HG03520 (cell line): ENCODE data around the gene DPCD.

ENCODE experiments used
- ATAC-seq: cut with Tn5 transposase; IDR thresholded peaks from one replicate; pipeline ENCODE4 v1.9.1; 2021; ENCODE audit warnings: mild to moderate bottlenecking, moderate library complexity; ENCODE audit not compliant: unreplicated experiment

Gene DPCD

DNA sequence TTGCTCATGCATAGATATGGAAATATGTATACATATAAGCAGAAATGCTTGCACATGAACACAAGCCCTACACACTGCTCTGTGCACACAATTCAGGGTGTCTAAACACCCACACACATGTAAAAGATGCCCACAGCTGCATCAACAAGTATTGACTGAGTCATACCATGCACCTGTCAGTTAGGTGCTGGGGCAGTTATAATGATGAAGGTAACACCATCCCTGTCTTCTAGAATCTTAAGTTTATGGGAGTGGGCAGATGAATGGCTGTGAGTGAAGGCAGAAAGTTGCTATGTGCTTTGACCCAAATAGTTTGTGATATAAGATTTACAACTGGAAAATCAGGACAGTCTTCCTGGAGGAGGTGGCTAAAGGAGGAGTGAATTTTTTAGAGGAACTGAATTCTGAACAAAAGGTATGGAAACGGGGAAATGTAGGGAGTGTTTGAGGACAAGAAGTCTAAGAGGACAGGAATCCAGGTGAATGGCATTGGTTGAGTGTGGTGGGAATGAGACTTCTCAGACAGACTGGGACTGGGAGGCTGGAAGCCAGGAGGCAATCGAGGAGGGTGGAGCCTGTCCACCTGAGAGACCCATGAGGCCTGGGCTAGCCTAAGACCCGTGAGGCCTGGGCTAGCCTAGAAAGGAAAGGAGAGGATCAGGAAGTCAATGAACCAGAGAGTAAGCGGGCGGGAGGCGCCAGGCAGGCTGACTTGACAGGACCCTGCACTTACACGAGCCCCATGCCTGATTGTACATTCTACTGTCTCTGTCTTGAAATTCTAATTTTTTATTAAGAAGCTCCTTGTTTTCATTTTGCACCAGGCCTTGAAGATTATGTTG, 20.7 kb upstream of the DPCD start:
- ATAC-seq = no peak

DNA sequence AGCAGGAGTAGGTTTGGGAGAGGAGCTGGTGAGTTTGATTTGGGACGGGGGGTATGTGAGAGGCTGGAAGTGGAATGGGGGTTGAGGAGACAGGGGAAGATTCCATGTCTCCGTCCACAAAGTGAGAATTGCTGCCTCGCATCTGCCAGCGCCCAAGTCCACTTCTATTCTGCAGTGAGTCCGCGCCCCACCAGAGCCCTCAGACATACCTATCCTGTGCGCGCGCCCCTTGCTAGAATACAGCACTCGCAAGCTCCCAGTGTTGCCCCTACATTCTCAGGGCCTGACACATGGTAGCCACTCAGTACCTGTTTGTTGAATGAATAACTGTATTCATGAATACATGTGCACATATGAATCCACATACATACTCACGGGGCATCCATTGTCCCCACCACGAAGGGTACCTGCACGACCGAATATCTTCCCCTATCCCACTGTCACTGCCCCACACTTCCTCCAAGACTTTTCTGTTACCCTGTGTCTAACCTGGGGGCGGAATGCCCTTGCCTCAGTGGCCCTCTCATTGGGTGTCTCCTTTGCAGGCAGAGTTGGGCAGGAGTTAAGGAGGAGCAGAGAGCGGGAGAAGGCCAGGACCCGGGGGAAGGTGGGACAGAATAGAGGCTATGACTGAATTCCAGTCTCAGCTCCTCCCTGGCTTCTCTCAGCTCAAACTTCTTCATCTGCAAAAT, 19.9 kb upstream of the DPCD start:
- no peak for ATAC-seq

DNA sequence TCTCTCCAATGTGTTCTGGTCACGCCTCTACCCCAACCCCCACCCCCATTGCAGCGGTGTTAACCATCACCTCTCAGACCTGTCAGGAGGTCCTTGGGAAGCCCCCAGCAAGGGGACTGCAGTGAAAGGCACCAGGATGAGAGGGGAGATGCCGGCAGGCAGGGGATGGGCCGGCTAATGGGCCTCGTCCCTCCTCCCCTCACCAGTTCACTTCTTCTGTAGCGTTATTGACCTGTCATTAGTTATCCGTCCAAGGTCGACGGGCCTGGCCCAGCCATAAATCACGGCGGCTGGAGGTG, 18.8 kb upstream of the DPCD start:
- no peak for ATAC-seq

DNA sequence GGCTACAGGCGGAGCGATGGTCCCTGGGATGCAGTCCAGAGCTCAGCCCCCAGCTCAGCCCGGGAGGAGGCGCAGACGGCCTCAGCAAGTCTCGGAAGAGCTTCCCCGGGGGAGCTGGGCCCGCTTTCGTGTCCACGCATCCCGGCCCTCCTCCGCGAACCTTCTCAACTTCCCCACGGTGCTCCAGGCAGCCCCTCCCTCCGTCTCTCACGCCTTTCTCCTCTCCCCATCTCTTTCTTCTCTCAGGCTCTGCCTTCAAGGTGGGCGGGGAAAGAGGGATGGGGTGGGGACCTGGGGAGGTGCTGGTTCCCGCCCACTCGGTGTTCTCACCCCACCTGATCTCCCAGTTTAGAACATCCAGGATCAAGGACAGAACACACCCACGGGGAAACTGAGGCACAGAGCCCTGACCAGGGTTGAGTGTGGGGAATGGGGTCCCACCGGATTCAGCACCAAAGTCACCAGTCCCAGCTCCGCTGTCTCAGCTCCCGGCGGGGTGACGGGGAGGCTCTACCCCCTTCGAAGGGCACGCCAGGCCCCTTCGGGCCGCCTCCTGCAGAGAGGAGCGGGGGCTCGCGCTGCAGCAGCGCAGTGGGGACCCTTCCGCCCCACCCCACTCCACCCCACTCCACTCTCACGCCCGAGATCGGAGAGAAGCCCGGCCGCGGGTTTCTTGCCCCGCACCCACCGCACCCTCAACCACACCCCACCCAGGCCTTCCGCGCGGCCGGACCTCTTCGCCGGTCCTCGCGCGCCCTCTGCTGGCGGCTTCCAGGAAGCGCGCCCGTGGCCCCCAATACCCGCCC, 18.3 kb upstream of the DPCD start:
- peak; percentile 50 for ATAC-seq

DNA sequence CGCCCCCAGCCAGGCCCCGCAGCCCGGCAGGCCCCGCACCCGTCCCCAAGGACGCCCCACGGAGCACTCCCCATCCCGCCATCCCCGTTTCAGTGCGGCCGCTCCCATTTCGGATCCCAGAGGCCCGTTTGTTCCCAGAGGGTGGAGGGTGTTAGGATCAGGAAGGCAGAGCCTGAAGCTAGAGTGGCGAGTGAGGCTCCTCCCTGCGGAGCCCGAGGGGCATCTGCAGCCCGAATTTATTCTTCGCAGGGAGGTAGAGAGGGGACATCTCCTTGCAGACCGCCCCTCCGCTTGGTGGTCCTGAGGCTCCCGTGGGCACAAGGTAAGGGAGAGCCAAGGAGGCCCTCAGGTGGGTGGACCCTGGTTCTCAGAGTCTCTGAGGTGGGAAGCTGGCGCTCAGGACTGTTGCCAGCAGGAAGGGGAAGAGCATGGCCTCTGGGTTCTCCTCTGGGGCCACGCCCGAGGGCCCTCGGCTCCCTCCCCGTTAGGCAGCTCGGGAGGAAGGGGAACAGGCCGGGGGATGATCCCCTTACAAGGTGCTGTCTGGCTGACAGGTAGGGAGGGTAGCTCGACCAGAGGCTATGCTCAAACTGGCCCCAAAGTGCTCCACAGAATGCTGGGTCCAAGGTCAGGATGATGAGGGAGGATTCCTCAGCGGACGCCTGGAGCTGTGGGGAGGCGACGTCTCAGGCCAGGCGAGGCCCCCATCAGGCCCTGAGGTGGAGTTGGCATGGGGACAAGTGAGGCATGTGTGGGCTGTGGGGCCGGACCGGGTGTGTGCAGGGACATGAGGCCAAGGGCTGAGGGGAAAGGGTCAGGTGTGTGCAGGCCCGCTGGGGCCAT, 17.5 kb upstream of the DPCD start:
- no peak for ATAC-seq

DNA sequence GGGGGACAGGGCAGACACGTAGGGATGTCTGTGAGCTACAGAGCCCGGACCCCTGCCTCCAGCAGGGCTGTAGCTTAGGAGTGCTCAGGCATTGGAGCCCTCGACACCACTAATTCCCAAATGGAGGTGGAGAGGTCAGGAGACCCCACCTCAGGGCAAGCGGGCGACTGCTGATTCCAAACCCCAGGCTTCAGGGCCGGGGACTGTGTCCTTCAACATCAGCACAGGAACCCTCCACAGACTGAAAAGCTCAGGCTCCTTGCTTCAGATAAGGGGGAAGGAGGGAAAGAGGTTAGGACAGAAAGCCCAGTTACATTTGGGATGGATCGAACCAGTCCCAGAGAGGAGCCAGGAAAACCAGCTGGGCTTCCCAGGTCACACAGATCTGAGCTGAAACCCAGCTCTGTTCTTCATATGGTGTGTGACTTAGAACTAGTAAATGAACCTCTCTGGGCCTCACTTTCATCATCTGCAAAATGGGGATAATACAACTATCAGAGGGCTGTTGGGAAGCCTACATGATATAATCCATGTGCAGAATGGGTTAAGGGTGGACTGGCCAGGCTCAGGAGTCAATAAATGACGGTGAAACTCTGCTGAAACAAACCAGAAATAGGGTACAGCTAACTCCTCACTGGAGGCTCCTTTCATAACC, 16.7 kb upstream of the DPCD start:
- ATAC-seq = no peak

DNA sequence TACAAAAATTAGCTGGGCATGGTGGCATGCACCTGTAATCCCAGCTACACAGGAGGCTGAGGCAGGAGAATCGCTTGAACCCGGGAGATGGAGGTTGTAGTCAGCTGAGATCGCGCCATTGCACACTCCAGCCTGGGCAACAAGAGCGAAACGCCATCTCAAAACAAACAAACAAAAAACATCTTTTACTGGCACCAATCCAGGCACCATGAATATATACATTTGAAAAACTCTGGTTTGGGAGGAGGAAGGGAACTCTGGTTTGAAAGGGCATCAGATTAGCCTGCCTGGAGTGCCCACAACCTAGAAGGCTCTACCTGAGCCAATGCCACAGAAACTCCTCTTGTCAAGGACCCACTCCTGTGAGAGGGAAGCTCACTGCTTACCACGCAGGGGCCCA, 16.0 kb upstream of the DPCD start:
- ATAC-seq = no peak

DNA sequence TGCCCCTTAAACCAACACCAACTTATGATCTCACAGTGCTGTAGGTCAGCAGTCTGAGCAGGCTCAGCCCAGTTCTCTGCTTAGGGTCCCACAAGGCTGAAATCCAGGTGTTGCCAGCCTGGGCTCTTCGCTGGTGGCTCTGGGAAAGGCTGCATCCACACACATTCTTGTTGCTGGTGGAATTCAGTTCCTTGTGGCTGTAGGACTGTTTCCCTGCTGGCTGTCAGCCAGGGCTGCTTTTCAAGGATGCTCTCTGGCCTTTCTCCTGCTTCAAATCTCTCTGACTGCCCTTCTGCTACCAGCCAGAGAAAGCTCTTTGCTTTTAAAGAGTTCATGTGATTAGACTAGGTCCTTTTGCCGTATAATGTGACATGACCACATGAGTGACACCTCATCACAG, 15.3 kb upstream of the DPCD start:
- no peak for ATAC-seq

DNA sequence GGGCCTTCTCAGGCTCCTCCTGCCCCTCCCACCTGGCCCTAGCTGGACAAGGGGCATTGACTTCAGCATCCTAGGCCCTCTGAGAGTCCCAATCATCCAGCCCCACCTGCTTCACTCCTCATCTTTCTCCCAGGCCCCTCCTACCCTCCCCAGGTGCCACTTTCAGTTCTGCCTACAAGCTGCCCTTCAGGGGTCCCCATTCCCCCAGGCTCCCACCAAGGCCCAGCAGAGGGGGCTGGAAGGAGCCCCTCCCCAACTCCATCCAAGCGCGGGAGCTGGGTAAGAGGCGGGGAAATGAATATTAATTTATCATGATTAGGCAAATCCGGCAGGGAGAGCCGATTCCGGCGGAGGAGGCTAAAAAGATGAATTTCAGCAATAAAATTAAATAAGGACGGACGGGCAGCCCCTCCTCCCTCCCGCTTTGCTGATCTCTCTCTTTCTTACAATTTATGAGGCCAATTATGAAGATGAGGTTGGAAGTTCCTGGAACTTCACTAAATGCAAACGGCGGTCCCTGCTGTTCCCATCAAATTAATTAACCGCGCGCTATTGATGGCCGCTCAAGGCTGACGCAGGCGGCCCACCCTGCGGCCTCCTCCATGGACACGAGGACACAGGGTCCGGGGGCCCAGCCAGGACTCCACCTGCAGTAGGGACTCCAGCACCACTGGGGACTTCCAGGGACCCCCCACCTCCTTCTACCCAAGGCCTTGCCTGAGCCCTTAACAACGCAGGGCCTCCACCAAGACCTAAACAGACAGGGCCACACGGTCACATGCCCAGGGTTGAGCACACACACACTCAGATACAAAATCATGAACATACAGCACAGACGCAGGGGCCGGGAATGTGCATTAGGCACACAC, 14.0 kb upstream of the DPCD start:
- ATAC-seq = no peak

DNA sequence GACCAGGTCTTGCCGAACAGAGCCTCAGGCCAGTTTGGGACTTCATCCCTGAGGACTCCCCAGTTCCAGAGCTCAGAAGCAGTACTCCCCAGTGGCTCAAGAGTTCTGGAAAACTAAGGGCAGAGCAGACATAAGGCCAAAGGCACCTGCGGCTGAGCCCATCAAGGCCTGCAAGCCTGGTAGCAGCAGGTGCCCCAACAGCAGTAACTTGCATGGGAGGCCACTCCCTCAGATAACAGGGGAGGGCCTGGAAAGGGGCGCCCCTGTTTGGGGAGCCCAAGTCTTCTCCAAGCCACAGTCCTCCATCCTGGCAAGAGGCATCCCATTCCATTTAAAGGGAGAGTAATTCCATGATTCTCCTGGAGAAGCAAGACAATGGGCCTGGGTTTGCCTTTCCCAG, 13.0 kb upstream of the DPCD start:
- no peak for ATAC-seq

DNA sequence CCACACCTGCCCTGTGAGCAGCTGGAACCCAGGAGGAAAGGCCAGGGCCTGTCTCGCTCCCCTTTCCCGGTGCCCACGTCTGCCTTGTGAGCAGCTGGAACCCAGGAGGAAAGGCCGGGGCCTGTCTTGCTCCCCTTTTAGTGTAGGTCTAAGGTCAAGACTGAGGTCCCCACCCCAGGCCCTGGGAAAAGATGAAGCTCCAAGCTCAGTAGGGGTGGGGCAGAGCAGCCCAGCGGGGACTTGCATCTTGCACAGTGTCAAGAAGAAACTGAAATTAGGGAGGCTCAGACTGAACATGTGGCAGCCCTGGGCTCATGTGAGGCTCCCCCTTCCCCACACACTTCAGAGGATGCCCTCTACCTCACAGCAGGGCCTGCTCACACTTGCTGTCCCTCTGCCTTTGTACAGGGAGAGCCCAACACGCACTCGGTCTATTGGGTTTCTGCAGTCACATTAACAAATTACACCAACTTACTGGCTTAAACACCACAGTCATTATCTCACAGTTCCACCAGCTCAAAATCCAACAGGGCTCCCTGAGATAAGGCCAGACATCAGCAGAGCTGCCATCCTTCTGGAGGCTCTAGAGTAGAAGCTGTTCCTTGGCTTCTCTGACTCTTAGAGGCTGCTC, 12.4 kb upstream of the DPCD start:
- ATAC-seq = no peak

DNA sequence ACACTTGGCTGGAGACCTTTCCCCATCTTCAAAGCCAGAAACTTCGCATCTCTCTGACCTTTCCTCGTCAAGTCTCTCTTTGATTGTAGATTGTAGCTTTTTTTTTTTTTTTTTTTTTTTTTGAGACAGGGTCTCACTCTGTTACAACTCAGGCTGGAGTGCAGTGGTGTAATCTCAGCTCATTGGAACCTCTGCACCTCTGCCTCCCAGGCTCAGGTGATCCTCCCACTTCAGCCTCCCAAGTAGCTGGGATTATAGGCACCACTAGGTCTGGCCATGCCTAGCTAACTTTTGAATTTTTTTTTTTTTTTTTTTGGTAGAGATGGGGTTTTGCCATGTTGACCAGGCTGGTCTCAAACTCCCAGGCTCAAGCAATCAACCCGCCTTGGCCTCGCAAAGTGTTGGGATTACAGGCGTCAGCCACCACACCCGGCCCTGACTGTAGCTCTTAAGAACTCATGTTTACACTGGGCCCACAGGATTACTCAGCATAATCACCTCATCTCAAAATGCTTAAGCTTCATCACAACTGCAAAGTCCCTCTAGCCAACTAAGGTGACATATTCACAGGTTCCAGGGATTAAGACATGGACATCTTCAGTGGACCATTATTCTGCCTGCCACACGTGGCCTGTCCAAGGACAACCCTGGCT, 11.8 kb upstream of the DPCD start:
- no peak for ATAC-seq

DNA sequence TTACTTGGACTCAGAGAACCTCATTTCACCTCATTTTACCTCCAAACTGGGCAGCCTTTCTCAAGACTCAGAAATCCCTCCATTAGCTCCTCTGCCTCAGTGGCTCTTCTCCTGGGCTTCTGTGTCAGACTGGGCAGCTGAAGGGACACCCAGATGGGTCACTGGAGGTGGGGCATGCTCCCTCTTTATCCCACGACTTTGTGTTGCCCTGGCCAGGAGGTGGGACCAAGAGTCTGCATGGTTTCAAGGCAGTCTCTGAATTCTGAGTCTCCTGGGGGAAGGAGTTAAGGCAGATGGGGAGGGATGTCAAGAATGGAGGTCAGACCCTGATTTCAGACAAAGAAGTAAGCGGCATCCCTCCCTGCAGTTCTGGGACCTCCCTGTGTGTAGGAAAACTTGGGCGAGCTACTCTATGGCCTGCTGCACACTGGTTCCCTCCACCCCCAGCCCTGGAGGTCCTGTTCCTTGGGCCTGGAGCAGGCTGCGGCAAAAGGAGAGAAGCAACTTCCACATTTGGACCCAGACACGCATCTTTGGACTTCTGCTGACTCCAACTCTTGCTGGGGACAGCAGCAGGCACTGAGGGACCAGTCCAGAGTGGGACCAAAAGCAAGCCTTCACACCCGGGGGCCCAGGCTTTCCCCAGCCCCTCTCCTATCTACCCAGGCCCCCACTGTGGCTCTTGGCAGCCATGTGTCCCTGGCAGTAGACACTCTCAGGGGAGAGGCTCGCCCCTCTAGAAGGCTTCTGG, 10.8 kb upstream of the DPCD start:
- no peak for ATAC-seq

DNA sequence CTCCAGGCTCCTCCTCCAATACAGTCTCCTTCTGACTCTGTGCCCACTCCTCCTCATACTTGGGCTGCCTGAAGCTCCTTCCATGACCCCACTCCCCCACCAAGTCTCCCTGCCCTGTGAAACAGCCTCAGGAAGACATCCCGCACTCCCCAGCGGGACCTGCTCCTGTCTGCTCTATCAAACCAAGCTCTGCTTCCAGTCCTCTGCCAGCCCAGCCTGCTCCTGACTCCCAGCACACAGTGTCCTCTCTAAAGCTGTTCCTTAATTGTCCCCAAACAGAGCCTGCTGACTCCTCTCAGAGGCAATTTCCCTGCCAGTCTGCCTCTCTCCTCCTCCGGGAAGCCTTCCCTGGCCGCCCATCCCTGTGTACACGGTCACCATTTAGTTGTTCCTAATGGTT, 9.9 kb upstream of the DPCD start:
- ATAC-seq = no peak

DNA sequence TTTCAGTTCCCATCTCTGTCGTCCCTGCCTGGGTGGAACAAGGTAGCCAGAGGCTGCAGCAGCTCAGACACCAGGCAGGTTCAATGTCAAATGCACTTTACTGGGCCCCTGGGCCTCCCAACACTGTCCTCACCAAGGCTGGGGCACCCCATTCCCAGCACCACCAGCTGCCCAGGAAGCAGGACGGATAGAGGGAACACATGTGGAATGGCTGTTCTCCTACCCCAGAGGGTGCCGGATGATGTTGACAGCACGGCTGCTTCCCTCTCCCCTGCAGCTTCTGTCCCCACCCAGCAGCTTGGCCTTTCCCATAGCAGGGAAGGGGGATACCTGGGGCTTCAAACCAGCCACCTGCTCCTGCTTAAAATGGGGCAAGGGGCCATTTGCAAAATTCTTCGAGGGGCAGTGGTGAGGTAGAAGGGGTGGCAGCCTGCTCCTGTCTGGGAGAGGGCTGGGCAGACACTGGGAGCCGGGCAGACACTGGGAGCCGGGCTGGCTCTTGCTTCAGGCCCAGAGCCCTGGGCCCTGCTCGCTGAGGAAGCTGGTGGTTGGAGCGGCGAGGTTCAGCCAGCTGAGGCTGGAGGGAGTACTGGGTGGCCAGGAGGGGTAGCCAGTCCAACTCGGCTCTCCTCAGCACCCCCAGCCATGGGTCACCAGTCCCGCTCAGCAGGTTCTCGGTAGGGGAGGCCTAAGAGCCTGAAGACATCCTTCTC, 9.2 kb upstream of the DPCD start:
- ATAC-seq = no peak

DNA sequence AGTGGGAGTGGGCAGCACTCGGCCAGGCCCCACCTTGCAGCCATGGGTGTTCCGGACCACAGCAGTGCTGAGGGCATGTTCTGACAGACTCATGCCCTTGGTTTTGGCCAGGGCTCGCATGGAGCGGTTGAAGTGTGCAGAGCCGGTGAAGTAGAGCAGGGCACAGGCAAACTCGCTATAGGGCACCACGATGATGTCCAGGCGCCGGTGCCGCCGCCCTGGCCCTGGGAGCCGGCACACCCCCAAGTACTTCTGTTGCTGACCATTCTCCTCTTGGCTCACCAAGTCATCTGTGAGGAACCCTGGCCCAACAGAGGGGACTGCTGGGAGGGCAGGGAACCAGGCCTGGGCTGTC, 8.6 kb upstream of the DPCD start:
- no peak for ATAC-seq
